Superior temporal gyrus (tissue), 1 donor: ENCODE data around the gene PDZD7.

Experiments
- DNase-seq: peaks from one replicate; pipeline ENCODE4 v3.0.0-alpha.2; 2016; ENCODE audit errors: extremely low spot score

Gene PDZD7

DNA sequence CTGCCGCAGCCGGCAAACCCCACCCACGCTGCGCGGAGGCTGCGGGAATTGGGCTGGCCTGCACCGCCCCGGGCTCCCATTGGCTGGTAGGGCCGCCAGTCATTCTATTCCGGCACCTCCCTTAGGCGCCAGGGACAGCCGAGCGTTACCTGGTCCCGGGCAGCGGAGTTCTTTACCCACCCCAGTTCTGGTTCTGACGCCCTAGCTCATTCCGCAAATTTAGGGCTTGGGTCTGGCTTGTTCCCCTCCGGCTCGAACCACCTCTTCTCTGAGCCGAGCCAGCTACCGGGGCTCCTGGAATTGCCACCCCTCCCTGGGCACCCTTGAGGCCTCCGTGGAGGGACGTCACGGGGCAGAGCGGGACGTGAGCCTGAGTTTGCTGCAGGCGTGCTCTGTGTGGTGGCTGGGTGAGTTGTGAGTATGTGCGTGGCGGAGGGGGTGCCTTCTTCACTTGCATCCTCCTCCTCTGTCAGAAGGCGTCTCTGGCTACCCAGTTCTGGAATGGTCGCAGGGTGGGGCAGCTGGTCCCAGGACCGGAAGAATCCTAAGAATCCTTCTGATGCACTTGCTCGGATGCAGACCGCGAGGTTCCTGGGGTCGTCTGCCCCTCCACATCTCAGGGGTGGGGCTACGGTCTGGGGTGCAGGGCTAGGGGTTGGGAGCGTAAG is at the start of gene PDZD7, which contains the start of gene SFXN3:
Gene PDZD7 (minus strand): TSS at position 2 of the 668 bp plus-strand sequence. CDS start 910 bp downstream, outside the sequence.
Gene SFXN3 (plus strand): TSS at position 107 of the 668 bp plus-strand sequence. CDS start 3,461 bp downstream, outside the sequence.
- DNase-seq: peak; percentile 97

DNA sequence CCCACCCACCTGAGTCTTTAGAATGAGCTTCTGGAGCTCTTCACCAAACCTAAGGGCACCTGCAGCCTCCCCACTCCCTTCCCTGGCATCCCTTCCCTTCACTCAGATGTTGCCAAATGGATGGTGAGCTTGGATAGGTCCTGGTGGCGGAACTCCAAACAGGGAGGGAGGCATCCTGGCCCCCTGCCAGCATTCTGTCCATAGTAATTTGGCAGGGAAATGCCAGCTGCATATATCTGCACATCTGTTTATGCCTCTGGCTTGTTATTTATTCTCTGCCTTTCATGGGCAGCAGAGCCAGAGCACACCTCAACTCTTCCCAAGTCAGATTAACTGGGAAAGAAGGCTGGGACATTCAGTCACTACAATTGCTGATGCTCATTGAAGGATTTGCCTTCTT is 48.9 kb upstream of the PDZD7 start:
- DNase-seq: no peak

DNA sequence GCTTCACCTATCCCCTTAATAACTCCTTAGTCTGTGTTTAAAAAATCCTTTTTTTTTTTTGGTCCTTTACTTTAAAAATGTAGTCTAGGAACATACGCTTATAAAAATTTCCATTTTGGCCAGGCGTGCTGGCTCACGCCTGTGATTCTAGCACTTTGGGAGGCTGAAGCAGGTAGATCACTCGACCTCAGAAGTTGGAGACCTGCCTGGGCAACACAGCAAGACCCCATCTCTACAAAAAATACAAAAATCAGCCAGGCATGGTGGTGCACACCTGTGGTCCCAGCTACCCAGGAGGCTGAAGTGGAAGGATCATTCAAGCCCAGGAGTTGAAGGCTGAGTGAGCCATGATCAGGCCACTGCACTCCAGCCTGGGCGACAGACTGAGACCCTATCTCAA is 45.7 kb upstream of the PDZD7 start:
- DNase-seq: no peak

GRCh38 chr10:101075775-101076174 is 44.8 kb upstream of the PDZD7 start:
- no peak for DNase-seq

DNA sequence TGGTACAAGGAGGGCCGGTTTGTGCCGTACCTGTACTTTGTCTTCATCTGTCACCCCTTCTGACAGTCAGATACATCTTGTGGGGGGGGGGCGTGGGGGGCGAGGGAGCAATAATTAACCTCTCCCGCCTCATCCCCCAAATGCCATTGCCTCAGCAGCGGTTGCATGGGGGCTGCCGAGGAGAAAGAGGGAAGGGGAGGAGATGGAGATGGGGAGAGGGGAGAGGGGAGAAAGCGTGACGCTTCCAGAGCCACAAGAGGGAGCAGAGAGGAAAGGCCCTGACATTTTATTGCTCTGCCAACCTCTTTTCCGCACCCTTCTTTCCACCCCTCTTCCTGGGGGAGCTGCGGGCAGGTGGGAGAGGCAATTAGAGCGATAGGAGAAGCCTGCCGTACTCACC is 42.7 kb upstream of the PDZD7 start:
- no peak for DNase-seq

DNA sequence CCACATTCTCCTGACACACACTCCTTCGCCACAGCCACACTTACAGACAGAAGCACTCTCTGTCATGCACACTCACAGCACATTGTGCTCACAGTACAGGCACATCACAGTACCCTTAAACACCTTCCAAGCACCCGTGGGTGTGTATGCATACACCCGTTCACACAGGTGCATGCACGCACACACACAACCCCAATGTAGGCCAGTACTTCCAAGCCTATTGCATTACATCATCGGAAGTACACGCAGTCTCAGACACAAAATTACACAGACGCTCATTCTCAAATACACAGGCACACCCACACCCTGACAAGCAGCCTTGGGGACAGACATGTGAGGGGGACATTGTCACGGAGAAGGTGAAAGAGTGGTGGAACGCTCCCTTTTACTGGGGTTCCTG is 42.0 kb upstream of the PDZD7 start:
- DNase-seq: no peak

DNA sequence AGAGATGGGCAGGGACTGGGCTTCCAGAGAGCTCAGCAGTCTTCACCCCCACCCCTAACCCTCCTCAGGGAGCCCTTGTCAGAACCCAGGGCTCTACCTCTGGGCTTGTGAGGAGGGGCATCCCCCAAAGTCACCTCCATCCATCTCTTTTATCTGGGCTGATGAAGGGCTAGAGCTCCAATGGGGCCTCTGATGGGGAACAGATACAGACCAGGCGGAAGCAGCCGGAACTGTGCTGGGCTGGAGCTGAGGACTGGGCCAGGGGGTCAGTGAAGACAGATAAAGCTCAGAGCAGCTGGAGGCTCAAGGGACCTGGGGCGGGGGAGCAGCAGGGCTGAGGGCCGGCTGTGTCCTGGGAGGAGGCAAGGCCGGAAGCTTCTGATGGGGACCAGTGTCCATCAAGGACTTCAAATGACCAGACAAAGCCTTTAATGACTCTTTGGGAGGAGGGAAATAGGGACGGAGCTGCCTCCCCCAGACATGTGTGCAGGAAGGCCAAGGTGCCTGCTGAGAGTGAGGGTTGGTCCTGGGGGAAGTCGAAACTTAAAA is 41.0 kb upstream of the PDZD7 start:
- no peak for DNase-seq

- no peak for DNase-seq
These were observed 40.4 kb upstream of the PDZD7 start for GRCh38 chr10:101071267-101071884.

DNA sequence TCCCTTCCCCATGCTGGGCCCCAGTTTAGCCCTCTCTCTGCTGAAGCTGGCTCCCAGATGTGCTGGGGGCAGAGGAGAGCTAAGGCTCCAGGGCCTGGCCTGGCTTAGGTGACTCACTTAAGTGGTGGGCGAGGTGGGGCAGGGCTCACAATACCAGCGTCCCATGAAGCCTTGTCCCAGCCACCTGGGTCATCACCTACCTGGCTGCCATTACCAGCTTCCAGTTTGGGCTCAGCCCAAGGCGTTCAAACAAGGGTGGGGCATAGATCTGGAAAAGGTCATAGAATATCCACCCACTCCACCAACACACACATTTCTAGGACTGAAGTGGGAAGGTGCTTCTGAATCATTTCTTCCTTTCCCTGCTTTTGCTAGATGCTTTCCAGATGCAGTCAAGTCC is 39.2 kb upstream of the PDZD7 start:
- DNase-seq: no peak

DNA sequence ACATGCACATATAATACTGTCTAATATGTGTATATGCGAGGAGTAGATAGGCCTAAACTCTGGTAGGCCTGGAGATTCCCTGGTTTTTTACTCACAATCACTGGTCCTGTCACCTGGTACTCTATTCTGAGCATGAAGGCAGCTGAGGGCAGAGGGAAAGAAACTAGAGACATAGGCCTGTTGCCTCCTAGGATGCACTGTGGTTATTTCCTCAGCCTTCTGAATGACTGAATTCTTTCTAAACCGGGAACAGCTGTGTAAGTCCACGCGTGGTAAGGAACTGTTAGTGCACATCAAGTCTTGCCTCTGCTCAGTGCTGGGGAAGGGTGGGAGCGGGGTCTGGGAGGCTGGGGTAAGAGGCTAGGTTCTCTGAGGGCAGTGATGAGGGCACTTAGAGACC is 38.5 kb upstream of the PDZD7 start:
- DNase-seq: no peak

GRCh38 chr10:101067356-101068083 is 36.6 kb upstream of the PDZD7 start:
- peak; percentile 92 for DNase-seq

- DNase-seq: no peak
These were observed 36.0 kb upstream of the PDZD7 start for GRCh38 chr10:101066896-101067355.

- peak; percentile 23 for DNase-seq
These were observed 35.4 kb upstream of the PDZD7 start for GRCh38 chr10:101066146-101066895.

- no peak for DNase-seq
These were observed 34.7 kb upstream of the PDZD7 start for GRCh38 chr10:101065481-101066145.

DNA sequence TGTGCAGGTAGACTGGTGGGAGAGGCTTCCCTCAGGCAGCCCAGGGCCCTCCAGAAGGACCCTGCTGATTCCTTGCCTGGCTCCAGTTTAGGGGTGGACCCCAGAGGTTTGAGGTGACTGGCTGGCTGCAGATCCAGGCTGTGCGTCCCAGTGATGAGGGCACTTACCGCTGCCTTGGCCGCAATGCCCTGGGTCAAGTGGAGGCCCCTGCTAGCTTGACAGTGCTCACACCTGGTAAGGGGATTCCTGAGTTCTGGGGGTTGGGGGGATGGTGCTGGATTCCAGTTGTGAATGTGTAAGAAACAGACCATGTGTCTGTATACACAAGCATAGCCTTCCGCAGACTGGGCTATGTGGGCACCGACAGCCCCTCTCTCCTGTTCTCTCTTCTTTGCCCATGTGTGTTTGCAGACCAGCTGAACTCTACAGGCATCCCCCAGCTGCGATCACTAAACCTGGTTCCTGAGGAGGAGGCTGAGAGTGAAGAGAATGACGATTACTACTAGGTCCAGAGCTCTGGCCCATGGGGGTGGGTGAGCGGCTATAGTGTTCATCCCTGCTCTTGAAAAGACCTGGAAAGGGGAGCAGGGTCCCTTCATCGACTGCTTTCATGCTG is 33.6 kb upstream of the PDZD7 start:
- DNase-seq: no peak

DNA sequence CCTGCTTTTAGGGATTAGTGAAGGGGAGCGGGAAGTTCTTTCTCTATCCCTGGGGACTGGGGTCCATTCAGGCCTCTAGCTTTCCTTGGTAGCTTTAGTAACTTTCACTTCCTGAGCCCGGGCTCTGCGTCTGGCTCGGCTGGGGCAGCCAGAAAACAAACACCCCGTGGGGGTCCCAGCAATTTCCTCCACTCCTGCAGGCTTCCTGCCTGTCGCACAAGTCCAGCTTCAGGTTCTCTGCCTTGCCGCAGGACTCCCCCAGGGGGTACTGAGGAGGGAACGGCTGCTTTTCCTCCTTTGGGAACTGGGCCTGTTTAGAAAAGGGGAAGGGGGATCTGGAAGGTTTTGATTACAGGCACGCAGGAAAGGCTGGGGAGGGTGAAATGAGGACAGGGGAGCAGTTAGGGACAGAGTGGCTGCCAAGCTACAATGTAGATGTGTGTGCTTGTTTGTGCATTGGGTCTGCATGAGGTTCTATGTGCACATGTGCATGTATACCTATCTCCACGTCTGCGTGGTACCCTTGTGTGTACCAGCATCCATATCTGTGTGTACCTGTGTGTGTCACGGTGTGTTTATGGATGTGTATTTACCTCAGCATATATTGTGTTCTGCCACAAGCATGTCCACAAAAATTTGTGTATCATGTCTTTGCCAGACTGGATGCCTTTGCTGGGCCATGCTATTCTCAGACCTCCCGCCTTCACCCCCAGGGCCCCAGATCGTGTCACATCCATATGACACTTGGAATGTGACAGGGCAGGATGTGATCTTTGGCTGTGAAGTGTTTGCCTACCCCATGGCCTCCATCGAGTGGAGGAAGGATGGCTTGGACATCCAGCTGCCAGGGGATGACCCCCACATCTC is 32.9 kb upstream of the PDZD7 start:
- DNase-seq: no peak

DNA sequence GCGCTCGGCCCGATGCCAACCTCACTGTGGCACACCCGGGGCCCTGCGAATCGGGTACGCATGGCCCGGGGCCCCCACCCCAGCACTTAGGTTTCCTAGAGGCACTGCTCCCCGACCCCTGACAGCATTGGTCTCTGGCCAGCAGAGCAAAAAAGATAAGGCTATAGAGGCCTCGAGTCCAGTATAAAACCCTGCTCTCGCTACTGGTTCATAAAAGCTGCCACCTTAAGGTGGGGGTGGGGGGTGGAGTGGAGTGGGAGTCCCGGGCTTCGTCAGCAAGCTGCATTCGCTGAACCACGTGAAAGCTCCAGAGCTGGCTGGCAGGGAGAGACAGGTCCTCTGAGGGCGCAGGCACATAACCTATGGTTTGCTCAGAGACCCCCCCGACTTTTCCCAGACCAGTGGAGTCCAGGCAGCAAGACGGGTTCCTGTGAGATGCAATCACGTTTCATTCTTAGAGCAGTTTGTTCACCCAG is 32.2 kb upstream of the PDZD7 start:
- no peak for DNase-seq

- DNase-seq: no peak
These were observed 31.5 kb upstream of the PDZD7 start for GRCh38 chr10:101062232-101063049.
